ENCODE data around the gene MTIF3.

The MTIF3 gene, protein sequence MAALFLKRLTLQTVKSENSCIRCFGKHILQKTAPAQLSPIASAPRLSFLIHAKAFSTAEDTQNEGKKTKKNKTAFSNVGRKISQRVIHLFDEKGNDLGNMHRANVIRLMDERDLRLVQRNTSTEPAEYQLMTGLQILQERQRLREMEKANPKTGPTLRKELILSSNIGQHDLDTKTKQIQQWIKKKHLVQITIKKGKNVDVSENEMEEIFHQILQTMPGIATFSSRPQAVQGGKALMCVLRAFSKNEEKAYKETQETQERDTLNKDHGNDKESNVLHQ
- long read RNA-seq, donor 1, transcript MTIF3-202 (5 exons, 1,005 nt) = major isoform, 21 of 80 reads
- long read RNA-seq, donor 1, transcript MTIF3-203 (3 exons, 889 nt) = minor isoform, 12 of 80 reads
- long read RNA-seq, donor 1, partial matches to known transcripts = 39 of 80 reads
- long read RNA-seq, donor 1, other reads (novel, unspliced or antisense) = 0 of 80 reads
- long read RNA-seq, donor 2, transcript MTIF3-202 (5 exons, 1,005 nt) = major isoform, 11 of 21 reads
- long read RNA-seq, donor 2, partial matches to known transcripts = 0 of 21 reads
- long read RNA-seq, donor 2, other reads (novel, unspliced or antisense) = 5 of 21 reads
- long read RNA-seq, donor 3, transcript MTIF3-202 (5 exons, 1,005 nt) = major isoform, 11 of 48 reads
- long read RNA-seq, donor 3, partial matches to known transcripts = 17 of 48 reads
- long read RNA-seq, donor 3, other reads (novel, unspliced or antisense) = 14 of 48 reads
- long read RNA-seq, donor 4, transcript MTIF3-202 (5 exons, 1,005 nt) = major isoform, 11 of 37 reads
- long read RNA-seq, donor 4, transcript MTIF3-203 (3 exons, 889 nt) = minor isoform, 9 of 37 reads
- long read RNA-seq, donor 4, partial matches to known transcripts = 14 of 37 reads
- long read RNA-seq, donor 4, other reads (novel, unspliced or antisense) = 0 of 37 reads
- long read RNA-seq, donor 5, transcript MTIF3-202 (5 exons, 1,005 nt) = major isoform, 13 of 105 reads
- long read RNA-seq, donor 5, partial matches to known transcripts = 89 of 105 reads
- long read RNA-seq, donor 5, other reads (novel, unspliced or antisense) = 0 of 105 reads
- long read RNA-seq, donor 6, transcript MTIF3-203 (3 exons, 889 nt) = minor isoform, 7 of 129 reads
- long read RNA-seq, donor 6, transcript MTIF3-202 (5 exons, 1,005 nt) = major isoform, 11 of 129 reads
- long read RNA-seq, donor 6, partial matches to known transcripts = 64 of 129 reads
- long read RNA-seq, donor 6, other reads (novel, unspliced or antisense) = 45 of 129 reads
- long read RNA-seq, donor 7, transcript MTIF3-203 (3 exons, 889 nt) = minor isoform, 6 of 29 reads
- long read RNA-seq, donor 7, transcript MTIF3-202 (5 exons, 1,005 nt) = major isoform, 11 of 29 reads
- long read RNA-seq, donor 7, partial matches to known transcripts = 8 of 29 reads
- long read RNA-seq, donor 7, other reads (novel, unspliced or antisense) = 0 of 29 reads
- long read RNA-seq, donor 8, transcript MTIF3-203 (3 exons, 889 nt) = minor isoform, 5 of 25 reads
- long read RNA-seq, donor 8, transcript MTIF3-202 (5 exons, 1,005 nt) = major isoform, 8 of 25 reads
- long read RNA-seq, donor 8, partial matches to known transcripts = 10 of 25 reads
- long read RNA-seq, donor 8, other reads (novel, unspliced or antisense) = 0 of 25 reads

DNA sequence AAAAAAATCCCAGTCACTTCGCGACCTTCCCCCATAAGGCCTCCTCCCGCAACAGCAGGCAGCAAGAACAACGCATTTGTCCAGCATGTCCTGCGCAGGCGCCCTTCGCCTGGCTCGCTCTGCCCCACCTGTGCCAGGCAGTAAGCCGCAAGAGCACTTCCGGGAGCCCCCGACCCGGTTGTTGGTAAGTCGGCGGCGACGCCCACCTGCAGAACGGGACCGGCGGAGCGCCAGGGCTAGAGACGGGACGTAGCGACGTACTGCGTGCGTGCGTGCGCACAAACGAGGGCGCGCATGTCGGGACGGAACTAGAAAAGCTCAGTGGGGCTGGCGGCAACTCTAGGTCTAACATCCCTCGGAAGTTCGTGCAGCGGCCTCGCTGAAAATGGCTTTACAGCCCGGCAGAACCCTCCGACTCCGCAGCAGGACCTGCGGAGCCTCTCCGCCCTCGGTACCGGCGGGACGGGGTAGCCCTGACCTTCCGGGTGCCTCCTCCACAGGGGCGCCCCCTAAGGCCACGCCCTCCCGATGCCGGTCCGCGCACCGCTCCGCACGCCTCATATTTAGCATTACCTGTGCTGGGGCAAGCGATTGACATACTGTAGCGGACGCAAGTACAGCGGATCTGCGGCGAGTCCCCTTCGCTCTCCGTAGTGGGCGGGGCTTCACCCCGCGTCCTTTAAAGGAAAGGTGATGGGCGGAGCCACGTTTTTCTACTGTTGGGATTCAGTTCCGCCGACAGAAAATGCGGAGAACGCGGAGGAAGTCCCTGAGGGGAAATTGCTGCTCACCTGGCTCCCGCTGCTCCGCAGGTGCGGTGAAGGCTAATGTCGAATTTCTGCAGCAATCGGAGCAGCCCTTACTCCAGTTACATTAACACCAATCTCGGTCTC lies at the start of gene MTIF3:
Gene MTIF3, minus strand, starts transcription at position 629 of the 893 bp plus-strand sequence. CDS start 10,116 bp downstream, outside the sequence.
- peak; percentile 94 for DNase-seq

DNA sequence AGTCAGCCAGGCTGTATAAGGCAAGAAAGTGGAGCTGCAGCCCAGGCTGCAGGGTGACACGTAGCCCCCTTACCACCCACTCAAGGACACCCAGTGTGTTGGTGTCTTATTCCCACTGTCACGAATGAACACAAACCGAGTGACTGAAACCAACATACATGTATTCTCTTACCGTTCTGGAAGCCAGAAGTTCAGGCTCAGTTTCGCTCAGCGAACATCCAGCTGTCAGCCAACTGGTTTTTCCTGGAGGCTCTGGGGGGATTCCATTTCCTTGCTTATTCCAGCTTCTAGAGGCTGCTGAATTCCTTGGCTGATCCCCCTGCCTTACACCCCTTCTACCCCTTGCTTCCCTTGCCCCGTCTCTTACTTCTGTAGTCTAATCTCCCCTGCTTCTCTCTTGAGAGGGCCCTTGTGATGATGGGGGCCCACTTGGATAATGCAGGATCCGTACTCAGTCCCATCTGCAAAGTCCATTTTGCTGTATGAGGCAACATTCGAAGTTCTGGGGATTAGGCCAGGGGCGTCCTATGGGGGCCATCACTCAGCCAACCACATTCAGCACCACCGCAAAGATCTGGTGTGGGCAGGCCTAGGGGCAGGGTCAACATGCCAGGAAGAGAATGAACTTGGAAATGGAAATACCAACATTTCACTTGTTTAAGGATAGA lies 47.3 kb upstream of the MTIF3 start:
- no peak for DNase-seq

DNA sequence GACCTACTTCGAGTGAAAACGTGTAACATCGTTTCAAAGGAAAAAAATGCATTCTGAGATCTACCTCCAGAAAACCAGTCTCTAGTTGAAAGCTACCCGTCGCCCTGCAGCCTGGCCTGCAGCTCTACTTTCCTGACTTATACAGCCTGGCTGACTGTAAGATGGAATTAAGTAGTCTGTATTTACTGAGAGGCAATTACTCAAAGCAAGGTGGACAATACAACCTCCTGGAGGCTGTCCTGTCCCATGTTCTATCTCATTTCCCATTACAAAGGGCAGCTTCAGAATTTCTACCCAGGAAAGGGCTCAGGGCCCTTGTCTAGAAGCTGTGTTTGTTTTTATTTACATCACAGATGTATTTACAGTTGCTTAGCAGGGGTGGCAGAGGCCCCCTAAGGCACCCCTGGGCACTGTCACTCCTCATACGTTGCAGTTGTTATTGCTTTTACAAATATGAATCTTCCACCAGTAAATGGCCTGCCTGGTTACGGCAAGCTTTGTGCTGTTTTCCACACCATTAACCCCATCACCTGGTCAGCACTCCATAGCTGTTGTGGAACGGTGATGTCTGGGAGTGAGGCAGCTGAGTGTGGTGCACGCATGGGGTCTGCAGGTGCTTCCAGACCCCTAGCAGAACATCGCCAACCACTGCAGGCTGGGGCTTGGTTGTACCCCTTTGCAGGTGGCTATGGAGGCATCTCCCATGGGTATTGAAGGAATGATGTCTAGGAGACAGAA lies 46.3 kb upstream of the MTIF3 start:
- DNase-seq = no peak

DNA sequence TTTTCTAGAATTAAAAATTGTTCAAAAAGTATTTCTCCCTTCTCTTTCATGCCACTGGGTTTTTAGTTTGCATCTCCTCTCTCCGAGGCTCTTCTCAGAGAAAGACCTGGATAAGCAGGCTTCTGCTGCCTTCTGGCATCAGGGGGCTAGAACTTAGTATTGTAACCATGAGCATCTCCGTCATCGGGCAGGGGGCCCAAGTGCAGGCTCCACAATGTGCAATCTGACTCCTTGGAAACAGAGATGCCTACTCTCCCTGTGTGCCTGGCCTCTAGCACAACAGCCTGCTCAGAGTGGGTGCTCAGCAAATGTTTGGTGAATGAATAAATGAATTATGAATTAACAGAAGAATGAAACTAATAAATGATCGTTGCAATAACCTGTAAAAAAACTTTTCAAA lies 45.6 kb upstream of the MTIF3 start:
- DNase-seq = no peak

DNA sequence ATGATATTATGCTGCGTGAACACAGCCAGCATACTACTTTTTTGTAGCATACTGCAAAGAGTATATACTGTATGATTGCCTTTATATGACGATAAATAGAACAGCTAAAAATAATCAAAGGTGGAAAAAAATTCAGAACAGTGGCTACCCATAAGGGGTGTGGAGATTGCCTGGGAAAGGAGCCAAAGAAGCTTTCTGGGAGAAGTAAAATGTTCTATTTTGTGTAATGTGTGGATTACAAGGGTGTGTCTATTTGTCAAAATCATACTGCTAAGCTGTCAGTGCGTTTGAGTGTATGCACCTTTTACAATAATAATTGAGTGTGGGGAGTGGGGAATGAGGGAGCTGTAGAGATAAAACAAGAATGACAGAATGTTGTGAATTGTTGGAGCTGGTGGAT lies 45.2 kb upstream of the MTIF3 start:
- DNase-seq = no peak

DNA sequence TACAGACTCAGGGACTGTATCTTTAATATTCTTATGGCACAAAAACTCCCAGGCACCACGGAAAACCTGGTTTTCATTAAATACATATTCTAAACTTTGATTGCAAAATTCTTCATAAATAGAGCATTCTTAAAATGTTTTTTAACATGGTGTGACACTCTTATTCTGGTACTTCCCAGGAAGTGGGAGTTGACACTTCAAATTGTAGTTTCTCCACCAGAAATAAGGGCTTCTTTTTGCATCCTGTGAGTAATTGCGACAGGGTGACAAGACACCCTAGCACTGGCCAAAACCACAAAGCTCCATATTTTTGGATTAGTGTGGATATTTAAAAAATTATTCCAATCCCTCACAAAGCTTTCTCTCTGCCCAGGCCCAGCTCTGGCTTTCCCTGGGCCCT lies 43.6 kb upstream of the MTIF3 start:
- no peak for DNase-seq

DNA sequence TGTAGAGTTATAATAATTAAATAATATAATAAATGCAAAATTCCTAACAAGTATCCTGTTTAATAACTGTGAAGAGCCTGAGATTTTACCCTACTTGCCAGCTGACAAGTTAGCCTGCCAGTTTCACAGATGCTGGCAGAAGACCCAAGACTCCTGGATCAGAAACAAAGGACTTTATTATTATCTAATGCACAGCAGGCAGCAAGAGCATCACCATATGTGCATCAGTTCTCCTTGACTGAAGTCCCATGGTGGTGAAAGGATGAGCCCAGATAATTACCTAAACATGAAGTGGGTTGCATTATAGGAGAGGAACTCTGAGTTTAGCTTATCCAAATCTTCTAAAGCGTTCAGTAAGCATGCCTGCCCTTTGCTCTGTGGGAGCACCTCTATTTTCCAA lies 39.1 kb upstream of the MTIF3 start:
- no peak for DNase-seq

DNA sequence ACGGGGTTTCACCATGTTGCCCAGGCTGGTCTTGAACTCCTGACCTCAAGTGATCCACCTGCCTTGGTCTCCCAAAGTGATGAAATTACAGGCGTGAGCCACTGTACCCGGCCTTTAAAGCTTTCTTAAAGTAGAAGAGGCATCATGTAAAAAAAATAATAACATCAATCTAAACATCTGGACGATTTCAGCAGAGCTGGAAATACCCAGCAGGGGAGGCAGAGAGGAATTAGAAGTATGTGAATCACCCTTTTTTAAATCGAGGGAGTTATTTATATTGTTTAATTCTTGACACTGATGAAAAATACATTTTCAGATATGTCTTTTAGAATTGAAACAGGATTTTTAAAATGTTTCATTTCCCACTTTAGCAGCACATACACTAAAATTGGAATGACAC lies 37.4 kb upstream of the MTIF3 start:
- DNase-seq = no peak

DNA sequence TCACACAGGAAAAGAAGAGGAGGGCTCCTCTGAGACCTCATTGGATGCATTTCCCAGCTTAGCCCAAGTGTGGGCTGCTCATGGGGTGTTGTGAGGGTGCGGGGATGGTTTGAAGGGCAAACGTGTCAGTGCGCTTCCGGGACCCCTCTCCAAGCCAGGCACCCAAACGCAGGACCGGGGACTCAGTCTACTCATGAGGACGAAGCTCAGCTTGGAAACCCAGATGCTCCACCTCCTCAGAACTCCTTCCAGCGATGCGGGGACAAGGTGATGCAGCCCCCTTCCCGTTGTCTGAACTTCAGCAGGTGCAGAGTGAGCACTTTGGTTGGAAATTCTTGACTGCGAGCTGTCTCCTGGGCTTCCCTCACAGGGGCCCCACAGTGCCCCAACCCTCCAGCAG lies 33.1 kb upstream of the MTIF3 start:
- no peak for DNase-seq

DNA sequence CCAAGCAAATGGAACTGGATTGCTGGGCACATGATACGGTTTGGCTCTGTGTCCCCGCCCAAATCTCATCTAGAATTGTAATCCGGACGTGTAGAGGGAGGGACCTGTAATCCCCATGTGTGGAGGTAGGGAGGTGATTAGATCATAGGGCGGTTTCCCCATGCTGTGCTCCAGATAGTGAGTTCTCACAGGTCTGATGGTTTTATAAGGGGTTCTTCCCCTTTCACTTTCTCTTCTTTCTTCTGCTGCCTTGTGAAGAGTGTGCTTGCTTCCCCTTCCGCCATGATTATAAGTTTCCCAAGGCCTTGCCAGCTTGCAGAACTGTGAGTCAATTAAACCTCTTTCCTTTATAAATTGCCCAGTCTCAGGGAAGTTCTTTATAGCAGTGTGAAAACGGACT lies 32.6 kb upstream of the MTIF3 start:
- DNase-seq = no peak

DNA sequence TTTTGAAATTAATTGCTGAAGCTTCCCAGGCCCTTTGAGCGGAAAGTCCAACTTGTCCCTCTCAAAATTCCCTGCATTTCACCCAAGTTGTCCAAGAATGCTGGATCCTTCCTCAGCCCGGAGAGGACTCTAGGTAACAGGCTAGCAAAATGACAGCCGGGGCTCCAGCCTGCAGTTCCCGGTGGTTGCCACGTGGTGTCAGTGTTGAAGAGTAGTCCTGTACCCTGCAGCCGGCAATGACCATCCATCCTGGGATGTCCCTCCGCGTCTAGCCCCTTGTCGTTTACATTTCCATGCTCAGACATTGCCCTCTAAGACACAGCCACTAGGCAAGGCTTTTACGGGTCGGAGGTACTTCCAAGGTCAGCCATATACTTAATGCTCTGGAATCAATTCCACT lies 31.4 kb upstream of the MTIF3 start:
- DNase-seq = no peak

DNA sequence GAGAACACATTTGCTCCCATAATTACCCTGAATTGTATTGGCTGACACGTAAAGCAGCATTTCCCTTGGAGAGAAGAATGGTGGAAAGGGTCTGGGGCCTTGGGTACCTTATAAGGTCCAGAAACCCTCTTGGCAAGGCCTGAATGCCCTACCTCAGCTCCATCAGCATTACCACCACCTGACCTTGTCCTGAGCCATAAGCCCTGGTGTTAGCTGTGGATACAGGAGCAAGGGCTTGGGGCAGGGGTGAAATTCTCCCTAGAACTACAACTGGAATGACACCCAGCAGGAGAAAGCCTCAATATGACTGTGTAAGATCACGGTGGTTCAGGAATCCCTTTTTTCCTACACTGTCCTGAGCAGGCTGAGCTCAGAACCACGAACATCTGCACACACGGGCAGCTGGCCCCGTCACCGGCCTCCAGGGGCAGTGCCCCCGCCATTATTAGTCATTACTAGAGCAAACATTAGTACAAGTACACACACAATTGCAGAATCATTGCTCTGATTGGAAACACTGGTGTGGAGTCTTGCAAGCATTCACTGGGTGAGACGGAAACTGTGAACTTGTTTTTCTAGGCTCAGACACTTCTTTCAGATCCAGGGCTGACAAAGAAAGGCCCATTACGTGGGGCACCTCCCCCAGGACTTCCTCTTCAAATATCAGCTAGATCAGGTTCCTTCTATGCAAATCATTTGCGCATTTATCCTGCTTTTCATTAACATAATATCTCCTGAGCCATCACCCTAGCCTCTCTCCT lies 26.8 kb upstream of the MTIF3 start:
- no peak for DNase-seq

DNA sequence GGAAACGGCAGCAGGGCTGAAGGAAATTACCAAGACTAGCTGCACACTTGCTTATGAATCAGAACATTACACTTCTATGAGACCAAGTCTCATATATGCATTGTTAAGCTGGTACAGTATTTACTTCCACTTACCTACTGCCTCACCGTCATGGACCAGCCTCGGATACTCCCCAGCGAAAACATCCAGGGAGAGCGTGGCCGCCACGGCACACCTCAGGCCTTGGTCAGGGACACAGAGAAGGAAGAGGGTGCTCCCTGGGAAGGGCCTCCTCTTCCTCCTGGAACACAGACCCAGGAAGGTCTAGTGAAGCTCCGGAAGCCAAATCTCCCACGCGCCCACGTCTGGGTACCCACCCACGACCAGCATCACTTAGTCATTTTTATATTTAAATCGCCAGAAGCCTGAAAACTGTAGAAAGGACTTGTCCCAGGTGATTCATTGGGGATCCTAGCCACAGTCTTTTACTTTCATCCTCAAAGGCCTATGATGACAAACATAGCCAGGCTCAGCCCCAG lies 24.4 kb upstream of the MTIF3 start:
- no peak for DNase-seq

DNA sequence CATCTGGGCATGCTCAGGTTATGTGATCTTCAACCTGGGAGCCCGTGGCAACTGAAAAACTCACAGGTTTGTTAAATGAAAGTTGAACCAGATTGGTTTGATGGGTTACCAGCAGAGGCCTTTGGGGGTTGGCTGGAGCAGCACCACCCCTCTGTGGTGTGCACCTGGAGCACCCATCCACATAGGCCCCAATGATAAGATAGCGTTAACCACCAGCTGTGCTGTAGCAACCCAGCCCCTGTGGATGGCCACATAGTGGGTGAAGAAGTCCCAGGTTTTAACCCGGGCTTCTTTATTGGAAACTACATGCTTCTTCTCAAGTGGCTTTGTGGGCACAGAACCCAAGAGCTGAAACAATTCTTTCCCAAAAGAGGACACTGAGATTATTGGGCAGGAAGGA lies 22.6 kb upstream of the MTIF3 start:
- no peak for DNase-seq

DNA sequence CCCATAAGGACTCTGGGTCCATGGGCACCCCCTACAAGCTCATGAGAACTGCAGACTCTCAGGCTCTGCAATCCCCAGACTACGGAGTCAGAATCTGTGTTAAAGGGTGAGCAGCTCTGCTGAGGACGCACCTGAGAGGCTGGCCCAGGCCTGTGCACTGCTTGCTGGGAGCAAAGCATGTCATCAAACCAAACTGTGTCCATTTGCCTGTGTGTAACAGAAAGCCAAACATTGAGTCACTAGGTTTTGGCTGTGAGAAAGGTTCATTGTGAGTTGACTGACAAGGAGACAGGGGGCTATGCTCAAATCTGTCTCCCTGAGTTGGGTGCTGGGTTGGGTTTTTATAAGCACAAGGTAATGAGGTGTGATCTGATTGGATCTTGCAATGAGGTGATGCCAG lies 22.1 kb upstream of the MTIF3 start:
- no peak for DNase-seq

DNA sequence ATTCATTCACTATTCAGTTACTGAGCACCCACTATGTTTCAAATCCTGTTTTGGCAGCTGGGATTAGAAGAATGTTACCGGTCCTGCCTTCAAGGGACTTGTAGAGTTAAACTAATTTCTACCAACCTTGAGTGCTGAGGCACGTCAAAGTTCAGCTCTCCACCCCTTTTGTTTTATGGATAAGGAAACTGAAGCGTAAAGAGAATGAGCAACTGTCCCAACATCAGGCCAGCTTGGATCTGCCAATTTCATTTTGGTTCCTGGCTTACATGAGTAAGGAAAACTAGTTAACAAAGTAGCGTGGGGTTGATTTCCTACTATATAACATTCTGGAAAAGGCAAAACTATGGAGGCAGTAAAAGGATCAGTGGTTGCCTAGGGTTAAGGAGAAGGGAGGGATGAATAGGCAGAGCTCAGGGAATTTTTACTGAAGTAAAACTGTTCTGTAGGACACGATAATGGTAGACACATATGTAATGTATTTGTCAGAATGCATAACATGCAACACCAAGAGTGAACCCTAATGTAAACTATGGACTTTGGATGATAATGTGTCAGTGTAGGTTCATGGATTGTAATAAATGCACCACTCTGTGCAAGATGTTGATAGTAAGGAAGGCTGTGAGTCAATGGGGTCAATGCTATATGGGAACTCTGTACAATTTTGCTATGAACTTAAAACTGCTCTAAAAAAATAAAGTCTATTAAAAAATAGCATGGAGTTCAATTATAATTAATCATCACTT lies 19.9 kb upstream of the MTIF3 start:
- no peak for DNase-seq

DNA sequence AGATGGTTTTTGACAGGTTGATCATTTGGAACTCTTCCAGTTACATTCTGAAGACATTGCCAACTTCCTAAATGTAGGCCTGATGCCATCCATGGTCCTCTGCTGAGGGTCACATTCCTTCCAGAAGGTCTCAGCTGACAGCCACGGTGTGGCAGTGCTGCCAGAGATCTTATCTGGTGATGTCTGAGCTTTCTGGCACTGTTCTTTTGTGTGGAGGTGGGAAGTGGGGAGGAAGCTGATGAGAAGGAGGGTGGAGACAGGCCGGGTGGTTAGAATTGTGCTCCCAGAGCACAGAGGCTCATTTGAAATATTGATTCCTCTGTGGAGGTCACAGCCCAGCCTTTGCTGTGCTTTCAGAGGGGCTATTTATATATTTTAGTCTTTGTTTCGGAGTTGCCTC lies 16.1 kb upstream of the MTIF3 start:
- DNase-seq = no peak

DNA sequence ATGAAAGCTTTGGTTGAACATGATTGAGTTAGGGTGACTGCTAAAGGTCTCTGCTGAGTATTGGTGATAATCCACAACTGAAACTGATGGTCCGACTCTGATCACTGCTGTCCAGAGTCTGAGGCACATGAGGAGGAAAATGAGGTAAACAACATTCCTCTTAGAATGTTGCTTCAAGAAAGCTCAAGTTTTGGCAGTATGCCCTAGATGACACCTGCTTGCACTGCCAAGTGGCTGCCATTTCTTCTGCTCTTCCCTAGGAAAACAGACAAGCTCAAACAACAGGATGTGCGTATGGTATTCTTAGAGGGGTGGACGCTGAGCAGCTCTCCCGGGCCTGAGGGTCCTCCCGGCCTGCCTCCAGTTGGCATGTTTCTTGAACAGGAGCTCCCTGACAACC lies 15.2 kb upstream of the MTIF3 start:
- no peak for DNase-seq
